ENCODE results near the gene VOPP1.

Gene VOPP1

GRCh38 chr7:55508221-55509011 is 63.9 kb downstream of the VOPP1 start:
- Histone ChIP-seq H3K27me3 (ENCODE audit: insufficient read depth, low read length, poor library complexity, severe bottlenecking) (no peaks in the 10 kb centered on the region), H3K36me3 (ENCODE audit: insufficient read depth, low read length) (peaks cover 6% of the 10 kb centered on the region; the same call in 1 of the 2 replicates), H3K9me2 (replicated peaks; ENCODE audit: low read depth, low read length) (no peaks in the 10 kb centered on the region), H4K20me1 (ENCODE audit: insufficient read depth, low read length, poor library complexity, severe bottlenecking) (no peaks in the 10 kb centered on the region), H3K4me2 (ENCODE audit: low read depth, low read length, poor library complexity, severe bottlenecking) (no peak overlapping the region), H2AFZ (ENCODE audit: low read length) (no peak overlapping the region), H3K79me2 (ENCODE audit: insufficient read depth, low read length) (peaks cover 4% of the 10 kb centered on the region; the same call in 1 of the 2 replicates), H3F3A (ENCODE audit: low read depth) (no peaks in the 10 kb centered on the region), H3K9ac (ENCODE audit: low read depth, low read length, poor library complexity, severe bottlenecking) (no peak overlapping the region), H3K9me3 (ENCODE audit: insufficient read depth, low read depth, low read length) (no peaks in the 10 kb centered on the region), H3K4me3 (ENCODE audit: low read length, poor library complexity, severe bottlenecking) (no peak overlapping the region), H3K4me1 (ENCODE audit: insufficient read depth, low read length, poor library complexity, severe bottlenecking) (no peaks in the 10 kb centered on the region)
- no peak for TF ChIP-seq CTCF (conservative IDR thresholded peaks at IDR 0.05; ENCODE audit: low read length)
- no peak for TF ChIP-seq EZH2phosphoT487 (IDR thresholded peaks at IDR 0.05; ENCODE audit: borderline replicate concordance)

DNA sequence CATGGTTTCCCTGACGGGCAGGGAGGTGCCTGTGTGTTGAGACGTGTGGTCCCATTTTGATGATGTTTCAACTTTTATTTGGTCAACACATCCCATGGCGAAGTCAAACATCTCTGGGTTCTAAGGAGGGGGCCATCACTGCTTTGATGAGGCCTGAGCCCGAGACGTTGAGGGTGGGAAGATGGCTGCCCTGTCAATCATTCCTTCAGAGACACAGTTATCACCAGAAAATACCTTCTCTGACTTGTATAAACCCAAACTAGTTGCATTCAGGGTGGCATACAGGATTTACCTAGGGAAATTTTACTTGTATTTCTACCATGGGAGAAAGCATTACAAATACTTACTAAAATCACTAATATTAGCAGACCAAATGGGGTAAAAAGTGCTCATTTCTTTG is 64.6 kb downstream of the VOPP1 start:
- no peaks in the 10 kb centered on the region for H3K27me3 ChIP-seq (ENCODE audit: insufficient read depth, low read length, poor library complexity, severe bottlenecking)
- no peaks in the 10 kb centered on the region for H3K4me1 ChIP-seq (ENCODE audit: insufficient read depth, low read length, poor library complexity, severe bottlenecking)
- H3K9me3 ChIP-seq (ENCODE audit: insufficient read depth, low read depth, low read length): no peaks in the 10 kb centered on the region
- H4K20me1 ChIP-seq (ENCODE audit: insufficient read depth, low read length, poor library complexity, severe bottlenecking): no peaks in the 10 kb centered on the region
- no peak overlapping the region for H2AFZ ChIP-seq (ENCODE audit: low read length)
- H3K79me2 ChIP-seq (ENCODE audit: insufficient read depth, low read length): peaks cover 4% of the 10 kb centered on the region; the same call in 1 of the 2 replicates
- H3K4me2 ChIP-seq (ENCODE audit: low read depth, low read length, poor library complexity, severe bottlenecking): no peak overlapping the region
- H3K36me3 ChIP-seq (ENCODE audit: insufficient read depth, low read length): peaks cover 4% of the 10 kb centered on the region; the same call in 1 of the 2 replicates
- no peak overlapping the region for H3K4me3 ChIP-seq (ENCODE audit: low read length, poor library complexity, severe bottlenecking)
- H3F3A ChIP-seq (ENCODE audit: low read depth): no peaks in the 10 kb centered on the region
- TF ChIP-seq EZH2phosphoT487 (IDR thresholded peaks at IDR 0.05; ENCODE audit: borderline replicate concordance) (no peak), CTCF (conservative IDR thresholded peaks at IDR 0.05; ENCODE audit: low read length) (no peak)
- H3K9ac ChIP-seq (ENCODE audit: low read depth, low read length, poor library complexity, severe bottlenecking): no peak overlapping the region
- no peaks in the 10 kb centered on the region for H3K9me2 ChIP-seq (replicated peaks; ENCODE audit: low read depth, low read length)

DNA sequence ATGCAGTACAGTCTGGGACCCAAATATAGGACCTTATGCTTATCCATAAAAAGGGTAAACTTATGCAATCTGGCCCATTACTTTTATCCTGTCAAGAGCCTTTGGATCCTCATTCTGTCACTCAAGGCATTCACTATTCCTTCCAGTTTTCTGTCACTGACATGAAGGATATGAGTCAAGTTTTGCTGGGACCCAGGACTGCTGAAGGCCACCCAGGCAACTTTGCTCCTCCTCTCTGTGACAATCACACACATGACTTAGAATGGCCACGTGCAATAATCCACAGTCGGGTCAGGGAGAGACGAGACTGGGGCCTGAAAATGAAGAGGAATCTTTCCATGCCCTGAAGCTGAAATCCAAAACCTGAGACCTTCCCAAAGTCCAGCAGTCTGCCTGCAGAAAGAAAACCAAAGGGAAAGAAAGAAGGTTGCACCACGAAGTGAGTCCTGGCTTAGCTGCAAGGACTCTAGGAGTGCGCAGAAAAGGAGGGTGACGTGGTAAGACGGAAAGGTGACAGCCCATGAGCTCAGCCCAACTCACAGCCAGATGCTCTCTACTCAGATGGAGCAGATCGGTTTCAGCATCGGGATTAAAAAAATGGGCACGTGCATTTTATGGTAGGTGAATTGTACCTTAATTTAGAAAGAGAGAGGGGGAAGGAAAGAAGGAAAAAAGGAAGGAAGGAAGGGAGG is 67.2 kb downstream of the VOPP1 start:
- Histone ChIP-seq H3F3A (ENCODE audit: low read depth) (no peaks in the 10 kb centered on the region), H3K36me3 (ENCODE audit: insufficient read depth, low read length) (peaks cover 4% of the 10 kb centered on the region; the same call in 1 of the 2 replicates), H4K20me1 (ENCODE audit: insufficient read depth, low read length, poor library complexity, severe bottlenecking) (no peaks in the 10 kb centered on the region), H3K79me2 (ENCODE audit: insufficient read depth, low read length) (no peaks in the 10 kb centered on the region; the same call in 1 of the 2 replicates), H3K9me2 (replicated peaks; ENCODE audit: low read depth, low read length) (no peaks in the 10 kb centered on the region), H2AFZ (ENCODE audit: low read length) (no peak overlapping the region), H3K4me1 (ENCODE audit: insufficient read depth, low read length, poor library complexity, severe bottlenecking) (no peaks in the 10 kb centered on the region), H3K27me3 (ENCODE audit: insufficient read depth, low read length, poor library complexity, severe bottlenecking) (no peaks in the 10 kb centered on the region), H3K9ac (ENCODE audit: low read depth, low read length, poor library complexity, severe bottlenecking) (no peak overlapping the region), H3K4me2 (ENCODE audit: low read depth, low read length, poor library complexity, severe bottlenecking) (no peak overlapping the region), H3K9me3 (ENCODE audit: insufficient read depth, low read depth, low read length) (no peaks in the 10 kb centered on the region), H3K4me3 (ENCODE audit: low read length, poor library complexity, severe bottlenecking) (no peak overlapping the region)
- no peak for TF ChIP-seq EZH2phosphoT487 (IDR thresholded peaks at IDR 0.05; ENCODE audit: borderline replicate concordance)
- TF ChIP-seq CTCF (conservative IDR thresholded peaks at IDR 0.05; ENCODE audit: low read length): no peak
